NCI-H2196 (cell line): ENCODE measurements around the gene DIP2B.

ENCODE experiments used
- DNase-seq: peaks from one replicate; lab custom pipeline; 2025; ENCODE audit not compliant: unreplicated experiment; lab: John Stamatoyannopoulos, UW

Gene DIP2B

GRCh38 chr12:50635857-50636256, 131.1 kb downstream of the DIP2B start:
- no peak for DNase-seq

- DNase-seq: no peak
These were observed 131.7 kb downstream of the DIP2B start for GRCh38 chr12:50636505-50636904.

- peak; percentile 52 for DNase-seq
These were observed 133.2 kb downstream of the DIP2B start for GRCh38 chr12:50637870-50638481.

GRCh38 chr12:50638482-50638880, 133.7 kb downstream of the DIP2B start:
- DNase-seq: no peak

- DNase-seq: peak; percentile 16
These were observed 134.9 kb downstream of the DIP2B start for GRCh38 chr12:50639721-50640120.

GRCh38 chr12:50640321-50640939, 135.6 kb downstream of the DIP2B start:
- no peak for DNase-seq

GRCh38 chr12:50641566-50641965, 136.8 kb downstream of the DIP2B start:
- DNase-seq: no peak

GRCh38 chr12:50642035-50642451, 137.3 kb downstream of the DIP2B start:
- peak; percentile 34 for DNase-seq

- peak; percentile 35 for DNase-seq
These were observed 138.0 kb downstream of the DIP2B start for GRCh38 chr12:50642761-50643160.

GRCh38 chr12:50647031-50647430, 142.2 kb downstream of the DIP2B start:
- peak; percentile 59 for DNase-seq

GRCh38 chr12:50647479-50647878, 142.7 kb downstream of the DIP2B start:
- DNase-seq: peak; percentile 36

GRCh38 chr12:50650285-50650684, 145.5 kb downstream of the DIP2B start:
- DNase-seq: no peak

GRCh38 chr12:50655374-50655921, 150.7 kb downstream of the DIP2B start:
- no peak for DNase-seq

GRCh38 chr12:50659260-50659659, 154.5 kb downstream of the DIP2B start:
- no peak for DNase-seq

GRCh38 chr12:50659690-50660424, 155.1 kb downstream of the DIP2B start:
- peak; percentile 73 for DNase-seq

GRCh38 chr12:50660425-50660822, 155.6 kb downstream of the DIP2B start:
- no peak for DNase-seq

- no peak for DNase-seq
These were observed 156.7 kb downstream of the DIP2B start for GRCh38 chr12:50661300-50662115.

- DNase-seq: no peak
These were observed 157.3 kb downstream of the DIP2B start for GRCh38 chr12:50662116-50662510.

GRCh38 chr12:50665170-50665569, 160.4 kb downstream of the DIP2B start:
- DNase-seq: no peak

- DNase-seq: no peak
These were observed 160.8 kb downstream of the DIP2B start for GRCh38 chr12:50665609-50666008.

- no peak for DNase-seq
These were observed 161.2 kb downstream of the DIP2B start for GRCh38 chr12:50666023-50666422.
